GM12878 (cell line): ENCODE data around the gene ANAPC4.

Experiments used
- FOXM1 ChIP-seq: IDR thresholded peaks from 2 replicates; pipeline ENCODE4 v1.6.1; 2012; ENCODE audit warnings: low read depth, mild to moderate bottlenecking, inconsistent platforms, low read length, moderate library complexity
- RFX5 ChIP-seq: IDR thresholded peaks from 2 replicates; pipeline ENCODE4 v1.6.1; 2011; ENCODE audit warnings: low read depth, low read length, improper control_type of control experiment
- TF ChIP-seq, protein P1 (sequence below), 3 experiments: IDR thresholded peaks in 2 of 3; conservative IDR thresholded peaks in 1 of 3; 2 replicates each; pipeline ENCODE4 v1.5.1; 2011; ENCODE audit warnings: low read depth in 3 of 3, low read length in 3 of 3, mild to moderate bottlenecking in 3 of 3, control low read depth in 2 of 3, moderate library complexity in 2 of 3, inconsistent platforms in 1 of 3, mixed read lengths in 1 of 3; ENCODE audit not compliant: control insufficient read depth in 2 of 3, insufficient read depth in 1 of 3; ENCODE audit errors: extremely low read depth in 1 of 3

DNA sequence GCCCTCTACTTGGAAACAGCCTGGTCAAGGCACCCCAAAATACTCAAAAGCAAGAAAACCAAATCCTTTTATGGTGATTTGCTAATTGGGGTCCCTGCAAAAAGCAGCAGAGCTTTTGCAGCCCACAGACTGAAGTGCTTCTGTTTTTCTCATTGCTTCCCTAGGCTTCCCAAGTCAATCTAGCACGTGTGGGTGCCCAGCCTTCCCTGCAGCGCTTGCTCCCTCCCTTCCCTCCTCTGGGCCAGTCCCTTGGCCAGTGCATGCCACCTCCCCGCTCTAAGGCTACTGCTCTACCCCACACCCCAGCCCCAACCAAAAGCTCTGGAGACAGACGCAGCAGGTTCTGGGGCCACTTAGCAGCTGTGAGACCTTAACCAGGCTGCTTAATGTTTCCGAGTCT is 53.6 kb downstream of the ANAPC4 start:
- TF ChIP-seq RFX5 (no peak), FOXM1 (no peak)
- TF ChIP-seq, protein P1, sequence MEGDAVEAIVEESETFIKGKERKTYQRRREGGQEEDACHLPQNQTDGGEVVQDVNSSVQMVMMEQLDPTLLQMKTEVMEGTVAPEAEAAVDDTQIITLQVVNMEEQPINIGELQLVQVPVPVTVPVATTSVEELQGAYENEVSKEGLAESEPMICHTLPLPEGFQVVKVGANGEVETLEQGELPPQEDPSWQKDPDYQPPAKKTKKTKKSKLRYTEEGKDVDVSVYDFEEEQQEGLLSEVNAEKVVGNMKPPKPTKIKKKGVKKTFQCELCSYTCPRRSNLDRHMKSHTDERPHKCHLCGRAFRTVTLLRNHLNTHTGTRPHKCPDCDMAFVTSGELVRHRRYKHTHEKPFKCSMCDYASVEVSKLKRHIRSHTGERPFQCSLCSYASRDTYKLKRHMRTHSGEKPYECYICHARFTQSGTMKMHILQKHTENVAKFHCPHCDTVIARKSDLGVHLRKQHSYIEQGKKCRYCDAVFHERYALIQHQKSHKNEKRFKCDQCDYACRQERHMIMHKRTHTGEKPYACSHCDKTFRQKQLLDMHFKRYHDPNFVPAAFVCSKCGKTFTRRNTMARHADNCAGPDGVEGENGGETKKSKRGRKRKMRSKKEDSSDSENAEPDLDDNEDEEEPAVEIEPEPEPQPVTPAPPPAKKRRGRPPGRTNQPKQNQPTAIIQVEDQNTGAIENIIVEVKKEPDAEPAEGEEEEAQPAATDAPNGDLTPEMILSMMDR (IDR thresholded peaks at IDR 0.05 in 2 of 3, conservative IDR thresholded peaks at IDR 0.05 in 1 of 3; ENCODE audit: control insufficient read depth in 2 of 3, extremely low read depth in 1 of 3, insufficient read depth in 1 of 3, low read depth in 3 of 3, low read length in 3 of 3): no peak
